Measurements from ENCODE around the gene PFKP. TPM values are rescaled to one million over a fixed set of nuclear protein-coding genes. Genes with fewer than 3 reads are reported as not detected.
"Not testable (repeated sequence)": the region's sequence is repeated elsewhere in the genome, so short reads cannot be mapped to it uniquely, and the experiment has no call there.

PFKP gene
- total RNA-seq, 4 donors from 2014 or later, result 64.3 to 261 (median 107) TPM

GRCh38 chr10:3103646-3104045 lies 36.3 kb downstream of the PFKP start:
- Histone ChIP-seq H3K27me3 (no peaks in the 10 kb centered on the region), H3K4me1 (peaks cover 0 to 75% (median 6%) of the 10 kb centered on the region in 3 donors), H3K4me3 (no peak overlapping the region), H3K27ac (peak overlapping the region; percentile 52 to 88 (median 84)), H3K9me3 (no peaks in the 10 kb centered on the region), H3K36me3 (peaks cover 0 to 68% of the 10 kb centered on the region in 2 donors)
- ATAC-seq, result no peak
- 77 to 83% methylated on average over 3 to 6 of the region's 30 CpGs for WGBS, 2 donors (ENCODE audit: low coverage in 1 of 2)
- TF ChIP-seq CTCF (IDR thresholded peaks at IDR 0.05) (no peak), POLR2A (IDR thresholded peaks at IDR 0.05) (no peak), EP300 (IDR thresholded peaks at IDR 0.05) (no peak), POLR2AphosphoS5 (IDR thresholded peaks at IDR 0.05) (no peak)

GRCh38 chr10:3104251-3104918 lies 37.0 kb downstream of the PFKP start:
- Histone ChIP-seq H3K27me3 (no peaks in the 10 kb centered on the region), H3K27ac (peak overlapping the region in 3 of 4 donors; percentile 56 to 88 (median 80)), H3K4me3 (no peak overlapping the region), H3K36me3 (peaks cover 0 to 69% of the 10 kb centered on the region in 2 donors), H3K4me1 (peaks cover 0 to 75% (median 6%) of the 10 kb centered on the region in 3 donors), H3K9me3 (no peaks in the 10 kb centered on the region)
- no peak for TF ChIP-seq EP300 (IDR thresholded peaks at IDR 0.05)
- TF ChIP-seq POLR2AphosphoS5 (IDR thresholded peaks at IDR 0.05), result no peak
- TF ChIP-seq CTCF (IDR thresholded peaks at IDR 0.05), result no peak
- TF ChIP-seq POLR2A (IDR thresholded peaks at IDR 0.05), result no peak
- 84 to 94% methylated on average over 8 to 15 of the region's 28 CpGs for WGBS, 2 donors (ENCODE audit: low coverage in 1 of 2)
- no peak for ATAC-seq

- no peak for ATAC-seq
These were observed 37.8 kb downstream of the PFKP start for GRCh38 chr10:3105166-3105565.

GRCh38 chr10:3105905-3106304 lies 38.6 kb downstream of the PFKP start:
- 47% methylated on average over 4 of the region's 20 CpGs; no CpG with 5 or more reads in 1 of the 2 donors for WGBS, 2 donors (ENCODE audit: low coverage in 1 of 2)
- ATAC-seq, result no peak
- H3K36me3 ChIP-seq, result peaks cover 0 to 62% of the 10 kb centered on the region in 2 donors
- H3K27ac ChIP-seq, result peak overlapping the region in 2 of 4 donors; percentile 80 to 88
- H3K4me1 ChIP-seq, result peaks cover 0 to 66% (median 6%) of the 10 kb centered on the region in 3 donors
- H3K9me3 ChIP-seq, result no peaks in the 10 kb centered on the region
- H3K27me3 ChIP-seq, result no peaks in the 10 kb centered on the region
- TF ChIP-seq CTCF (IDR thresholded peaks at IDR 0.05) (no peak), POLR2AphosphoS5 (IDR thresholded peaks at IDR 0.05) (no peak)
- H3K4me3 ChIP-seq, result no peak overlapping the region

More at GRCh38 chr10:3105166-3105565, 37.8 kb downstream of the PFKP start:
- Histone ChIP-seq H3K9me3 (no peaks in the 10 kb centered on the region), H3K4me3 (no peak overlapping the region), H3K4me1 (peaks cover 0 to 73% (median 6%) of the 10 kb centered on the region in 3 donors), H3K36me3 (peaks cover 0 to 68% of the 10 kb centered on the region in 2 donors), H3K27me3 (no peaks in the 10 kb centered on the region), H3K27ac (peak overlapping the region in 3 of 4 donors; percentile 56 to 88 (median 80))
- whole genome bisulfite sequencing, 2 donors (ENCODE audit: low coverage in 1 of 2), result 97 to 100% methylated on average over 4 to 5 of the region's 20 CpGs
- TF ChIP-seq CTCF (IDR thresholded peaks at IDR 0.05), result no peak
- no peak for TF ChIP-seq POLR2A (IDR thresholded peaks at IDR 0.05)
- TF ChIP-seq POLR2AphosphoS5 (IDR thresholded peaks at IDR 0.05), result no peak
- TF ChIP-seq EP300 (IDR thresholded peaks at IDR 0.05), result no peak

- Histone ChIP-seq H3K4me1 (peaks cover 0 to 65% (median 6%) of the 10 kb centered on the region in 3 donors), H3K27ac (peak overlapping the region in 2 of 4 donors; percentile 88), H3K36me3 (peaks cover 0 to 60% of the 10 kb centered on the region in 2 donors)
- H3K4me3 ChIP-seq, H3K27me3 ChIP-seq, ATAC-seq, H3K9me3 ChIP-seq: not testable (repeated sequence)
- WGBS, 2 donors (ENCODE audit: low coverage in 1 of 2), result 64 to 100% methylated on average over 2 of the region's 10 CpGs
These were observed 39.0 kb downstream of the PFKP start for GRCh38 chr10:3106328-3106727.
